ENCODE data around the gene GXYLT1.
"Not testable (repeated sequence)": the region's sequence is repeated elsewhere in the genome, so short reads cannot be mapped to it uniquely, and the experiment has no call there.

The GXYLT1 gene

DNA sequence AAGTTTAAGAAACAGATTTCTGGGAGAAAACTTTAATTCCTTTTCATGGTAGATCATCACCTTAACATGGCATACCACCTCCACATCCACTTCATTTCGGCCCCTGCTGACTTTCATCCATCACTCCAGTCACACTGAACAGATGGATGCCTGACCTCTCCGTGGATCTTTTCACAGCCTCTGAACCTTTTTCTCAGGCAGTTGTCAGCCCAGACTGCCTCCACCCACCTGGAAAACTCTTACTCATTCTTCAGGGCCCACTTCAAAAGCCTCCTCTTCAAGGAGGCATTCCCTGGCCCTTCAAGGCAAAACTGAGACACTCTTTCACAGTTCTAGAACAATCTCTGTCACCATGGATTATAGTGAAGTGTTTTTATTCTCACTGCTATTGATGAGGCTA is 52.9 kb downstream of the GXYLT1 start:
- DNase-seq, result no peak

DNA sequence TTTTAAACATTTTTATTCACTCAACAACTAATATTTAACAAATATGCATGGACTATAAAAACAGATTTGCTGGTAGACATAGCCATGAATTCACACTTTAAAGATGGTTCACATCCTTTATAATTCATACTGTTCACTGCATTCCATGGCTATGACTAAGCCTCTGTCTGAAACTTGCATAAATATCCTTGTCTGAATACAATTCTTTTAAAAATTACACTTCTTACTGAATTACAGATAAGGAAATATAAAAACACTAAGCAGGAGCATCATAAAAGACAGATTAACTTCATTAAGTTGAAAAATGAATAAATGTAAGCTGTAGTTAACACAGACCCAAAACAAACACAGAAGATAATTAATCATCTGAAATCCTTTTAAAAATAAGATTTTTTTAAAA is 53.8 kb downstream of the GXYLT1 start:
- no peak for DNase-seq

DNA sequence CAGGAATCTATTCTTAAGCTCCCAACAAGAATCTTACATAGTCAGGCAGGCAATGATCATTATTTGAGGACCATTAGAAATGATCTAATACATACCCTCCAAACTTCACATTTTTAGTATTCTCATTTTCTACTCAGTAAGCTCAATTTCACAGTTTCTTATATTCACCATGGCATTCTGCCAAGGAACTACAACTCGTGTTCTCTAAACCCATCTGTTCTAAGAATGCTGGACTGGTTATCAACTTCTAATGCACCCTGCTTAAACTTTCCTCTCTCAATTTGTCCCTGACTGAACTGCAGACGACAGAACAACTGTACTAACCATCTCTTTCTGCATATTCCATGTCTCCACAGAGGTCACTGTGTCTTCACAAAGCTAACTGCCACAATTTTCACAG is 58.6 kb downstream of the GXYLT1 start:
- DNase-seq, result no peak

DNA sequence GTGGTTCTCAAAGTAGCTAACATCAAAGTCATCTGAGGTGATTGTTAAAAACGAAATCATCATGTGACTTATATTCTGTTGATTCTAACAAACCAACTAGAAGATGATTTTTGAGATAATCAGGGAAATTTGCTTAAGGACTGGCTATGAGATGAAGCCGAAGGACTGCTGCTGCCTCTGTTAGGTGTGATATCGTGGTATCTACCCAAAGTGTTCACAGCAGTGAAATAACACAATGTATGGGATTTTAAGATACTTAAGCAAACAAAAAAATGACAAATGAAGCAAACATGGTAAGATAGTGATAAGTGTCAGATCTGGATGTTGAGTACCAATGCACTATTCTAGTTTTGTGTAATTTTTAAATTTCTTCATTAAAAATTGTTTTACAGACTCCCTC is 59.1 kb downstream of the GXYLT1 start:
- DNase-seq, result no peak

DNA sequence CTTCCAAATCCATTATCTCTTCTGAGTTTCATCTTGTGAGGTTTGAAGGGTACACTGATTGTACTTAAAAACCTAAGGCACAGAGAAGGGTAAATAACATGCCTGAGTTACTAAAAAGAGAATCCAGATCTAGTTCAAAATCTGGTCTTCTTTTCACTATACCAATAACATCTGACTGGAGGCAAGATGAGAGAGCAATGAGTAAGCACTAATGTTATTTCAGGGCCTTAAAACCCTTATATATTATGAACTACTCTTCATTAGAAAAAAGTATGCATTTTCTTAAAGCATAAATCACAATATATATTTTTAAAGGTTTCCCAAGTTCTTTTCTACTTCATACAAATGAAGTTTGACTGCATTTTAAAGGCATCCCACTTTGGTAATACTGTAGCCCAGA is 60.2 kb downstream of the GXYLT1 start:
- no peak for DNase-seq

DNA sequence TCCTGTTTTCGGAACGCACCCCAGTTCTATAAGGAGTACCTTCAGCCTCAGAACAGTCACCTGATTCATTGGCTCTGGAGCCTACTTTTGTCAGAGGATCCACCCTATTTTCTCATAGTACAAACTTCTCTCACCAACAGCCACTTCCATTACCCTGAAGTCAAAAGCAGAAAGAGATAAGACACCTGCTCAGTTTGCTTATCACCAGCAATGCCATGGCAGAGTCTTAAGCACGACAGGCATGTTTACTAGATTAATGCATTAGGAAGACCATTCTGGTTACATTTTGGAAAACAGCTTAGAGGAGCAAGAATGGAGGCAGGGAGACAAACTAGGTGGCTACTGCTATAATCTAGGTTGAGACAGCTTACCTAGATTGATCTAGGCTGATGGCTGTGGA is 67.7 kb downstream of the GXYLT1 start:
- DNase-seq, result no peak

DNA sequence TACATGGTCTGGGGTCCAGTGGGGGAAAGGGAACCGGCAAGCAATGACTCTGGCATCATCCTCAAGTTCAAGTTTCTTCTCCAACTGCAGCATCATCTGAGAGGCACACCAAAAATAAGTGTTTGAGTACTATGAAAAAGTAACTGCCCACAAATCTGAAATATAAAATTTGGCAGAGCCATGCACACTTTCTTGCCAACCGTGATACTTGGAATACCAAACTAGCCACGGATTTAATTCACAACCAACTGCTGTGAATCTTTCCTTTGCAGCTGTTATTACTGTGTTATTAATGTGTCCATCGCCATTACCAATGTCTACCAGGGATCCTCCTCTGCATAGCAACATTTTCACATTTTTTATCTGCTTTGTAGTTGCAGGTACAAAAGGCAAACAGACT is 74.6 kb downstream of the GXYLT1 start:
- DNase-seq, result no peak

DNA sequence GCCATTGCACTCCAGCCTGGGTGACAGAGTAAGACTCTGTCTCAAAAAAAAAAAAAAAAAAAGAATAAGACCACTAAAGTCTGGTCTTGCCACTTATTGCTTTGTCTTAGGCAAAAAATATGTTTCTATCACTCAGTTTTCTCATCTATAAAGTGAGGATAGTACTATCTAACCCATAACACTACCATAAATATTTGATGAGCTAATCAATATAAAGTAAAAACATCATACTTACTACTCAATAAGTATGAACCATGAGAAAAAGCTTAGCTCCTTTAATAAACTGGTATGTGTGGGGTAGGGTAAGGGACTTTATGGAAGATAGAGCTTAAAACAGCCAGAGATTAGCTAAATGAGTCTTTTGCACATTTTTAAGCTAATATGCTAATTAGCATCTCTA is 85.5 kb downstream of the GXYLT1 start:
- DNase-seq, result no peak

DNA sequence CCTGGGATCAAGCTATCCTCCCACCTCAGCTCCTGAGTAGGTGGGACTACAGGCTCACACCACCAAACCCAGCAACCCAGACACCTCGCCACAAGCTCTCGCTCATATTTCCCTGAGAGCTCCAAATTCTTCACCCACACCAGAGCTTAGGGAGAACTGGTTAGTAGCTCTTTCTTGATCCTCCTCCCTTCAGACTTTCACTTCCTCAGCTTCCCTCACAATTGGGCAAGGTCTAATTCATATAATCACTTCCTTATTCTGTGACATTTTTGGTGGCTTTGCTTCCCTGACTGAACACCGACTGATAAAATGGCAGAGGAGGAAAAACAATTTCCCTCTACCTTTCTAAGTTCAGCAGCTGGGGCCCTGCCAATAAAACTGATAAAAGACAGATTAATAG is 88.5 kb downstream of the GXYLT1 start:
- no peak for DNase-seq

DNA sequence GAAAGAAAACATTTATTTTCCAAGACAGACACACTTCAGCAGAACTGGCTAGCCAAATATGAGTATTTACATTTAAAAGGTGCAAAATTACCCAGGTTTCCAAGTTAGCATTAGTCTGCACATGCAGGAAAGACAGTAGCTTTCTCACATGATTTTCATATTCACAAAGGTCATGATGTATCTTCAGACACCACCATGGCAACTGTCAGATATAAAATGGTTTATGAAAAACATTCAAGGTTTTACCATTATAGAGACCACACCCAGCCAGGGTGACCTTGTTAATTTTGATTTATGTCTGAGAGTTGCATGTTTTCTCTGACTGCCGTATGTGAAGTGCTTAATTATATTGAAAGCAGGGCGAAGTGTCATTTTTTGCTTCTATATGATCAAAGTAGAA is 91.2 kb downstream of the GXYLT1 start:
- no peak for DNase-seq

DNA sequence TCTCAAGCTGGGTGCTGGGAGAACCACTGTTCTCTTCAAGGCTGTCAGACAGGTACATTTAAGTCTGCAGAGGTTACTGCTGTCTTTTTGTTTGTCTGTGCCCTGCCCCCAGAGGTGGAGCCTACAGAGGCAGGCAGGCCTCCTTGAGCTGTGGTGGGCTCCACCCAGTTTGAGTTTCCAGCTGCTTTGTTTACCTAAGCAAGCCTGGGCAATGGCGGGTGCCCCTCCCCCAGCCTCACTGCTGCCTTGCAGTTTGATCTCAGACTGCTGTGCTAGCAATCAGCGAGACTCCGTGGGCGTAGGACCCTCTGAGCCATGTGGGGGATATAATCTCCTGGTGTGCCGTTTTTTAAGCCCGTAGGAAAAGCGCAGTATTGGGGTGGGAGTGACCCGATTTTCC is 95.7 kb downstream of the GXYLT1 start:
- DNase-seq, result not testable (repeated sequence)

DNA sequence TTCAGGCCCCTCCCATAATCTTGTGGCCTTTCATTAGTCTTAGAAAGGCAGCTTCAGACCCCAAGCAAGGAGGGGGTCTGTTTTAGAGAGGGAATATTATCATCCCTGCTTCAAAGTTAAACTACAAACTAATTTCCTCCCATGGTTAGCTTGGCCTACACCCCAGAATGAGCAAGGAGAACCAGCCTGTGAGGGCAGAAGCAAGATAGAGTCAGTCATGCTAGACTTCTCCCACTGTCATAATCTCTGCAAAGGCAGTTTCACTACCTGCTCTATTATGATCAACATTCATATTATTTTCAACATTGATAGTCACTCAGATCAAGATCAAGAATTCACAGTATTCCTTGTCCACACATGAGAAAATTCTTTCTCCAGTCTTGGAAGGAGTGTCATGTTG is 105.1 kb downstream of the GXYLT1 start:
- DNase-seq, result no peak

DNA sequence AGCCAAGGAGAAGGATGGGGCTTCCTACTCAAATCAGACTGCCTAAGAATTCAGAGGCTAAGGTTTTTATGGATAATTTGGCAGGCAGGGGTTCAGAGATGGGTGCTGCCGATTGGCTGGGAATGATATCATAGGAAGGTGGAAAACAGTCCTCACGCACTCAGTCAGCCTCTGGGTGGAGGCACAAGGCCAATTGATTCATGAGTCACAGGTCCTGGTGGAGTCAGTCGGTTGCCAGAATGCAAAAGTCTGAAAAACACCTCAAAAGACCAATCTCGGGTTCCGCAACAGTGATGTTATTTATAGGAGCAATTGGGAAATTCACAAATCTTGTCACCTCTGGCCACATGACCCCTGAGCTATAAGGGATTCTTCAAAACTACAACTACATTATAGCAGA is 105.5 kb downstream of the GXYLT1 start:
- no peak for DNase-seq

DNA sequence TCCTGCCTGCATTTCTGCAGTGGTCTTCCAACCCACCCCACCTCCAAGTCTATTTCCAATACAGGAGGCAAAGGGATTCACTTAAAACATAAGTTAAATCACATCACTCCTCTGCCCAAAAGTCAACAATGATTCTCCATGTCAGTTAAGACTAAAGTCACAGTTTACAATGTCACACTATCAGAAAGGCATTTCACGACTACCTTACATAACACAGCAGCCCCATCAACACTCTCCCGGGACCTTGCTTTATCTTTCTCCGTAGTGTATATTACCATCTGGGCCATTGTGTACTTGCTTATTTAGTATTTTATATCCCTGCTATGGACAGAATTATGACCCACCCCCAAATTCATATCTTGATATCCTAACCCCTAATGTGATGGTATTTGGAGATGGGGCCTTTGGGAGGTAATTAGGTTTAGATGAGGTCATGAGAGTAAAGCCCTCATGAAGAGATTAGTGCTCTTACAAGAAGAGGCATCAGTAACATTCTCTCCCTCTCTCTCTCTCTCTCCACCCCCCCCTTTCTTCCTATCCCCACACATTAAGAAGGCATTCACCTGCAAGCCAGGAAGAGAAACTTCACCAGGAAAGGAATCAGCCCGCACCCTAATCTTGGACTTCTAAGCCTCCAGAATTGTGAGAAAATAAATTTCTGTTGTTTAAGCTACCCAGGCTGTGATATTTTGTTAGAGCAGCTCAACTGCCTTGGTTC is 112.7 kb downstream of the GXYLT1 start:
- DNase-seq, result no peak
